Panc1 (cell line): ENCODE measurements around the gene DBR1. TPM values are rescaled to one million over a fixed set of nuclear protein-coding genes. Genes with fewer than 3 reads are reported as not detected.

Experiments used
- ATAC-seq: fragments of 200-7000 bp; cut with Tn5 transposase; 2 replicates; pipeline ENCODE4 v1.9.1; 2020; ENCODE audit warnings: mild to moderate bottlenecking, moderate library complexity
- BruUV-seq: library from RNA; stranded (reverse); fragments of 400-500 nt; replicated peaks from 2 replicates; lab custom pipeline; 2021; lab: Mats Ljungman, UMichigan
- CTCF ChIA-PET: fragments of 300-600 bp; sonication (Branson Sonifier 250); formaldehyde crosslinking; loops from one replicate; lab custom pipeline; 2022; ENCODE audit warnings: antibody characterized with exemption; lab: Charles Lee
- POLR2A ChIA-PET: fragments of 300-600 bp; sonication (Branson Sonifier 250); formaldehyde crosslinking; loops from one replicate; lab custom pipeline; 2022; ENCODE audit warnings: antibody characterized with exemption; lab: Charles Lee
- DNase-seq: peaks from one replicate; pipeline ENCODE4 v3.0.0-alpha.2; 2010; ENCODE audit warnings: low read depth, low spot score
- H3K27ac ChIP-seq: 2 replicates; pipeline ENCODE4 v1.5.1; 2011; ENCODE audit warnings: mild to moderate bottlenecking, low read length, inconsistent platforms
- H3K27me3 ChIP-seq: fragments of 200-500 bp; sonication (Bioruptor generic); 2 replicates; pipeline ENCODE4 v1.6.0; 2014; ENCODE audit warnings: low read length, inconsistent platforms; ENCODE audit not compliant: control insufficient read depth, insufficient read depth
- H3K36me3 ChIP-seq: fragments of 200-500 bp; sonication (Bioruptor generic); 2 replicates; pipeline ENCODE4 v1.5.1; 2014; ENCODE audit warnings: inconsistent platforms, mild to moderate bottlenecking, low read length, moderate library complexity; ENCODE audit not compliant: control insufficient read depth, insufficient read depth
- H3K4me1 ChIP-seq: 2 replicates; pipeline ENCODE4 v1.5.1; 2011; ENCODE audit warnings: inconsistent platforms, mild to moderate bottlenecking, low read length, moderate library complexity; ENCODE audit not compliant: control insufficient read depth, insufficient read depth
- H3K4me3 ChIP-seq, 2 experiments: 2 replicates each; pipeline ENCODE4 v1.5.1; 2011 to 2012; ENCODE audit warnings: low read depth in 2 of 2, low read length in 2 of 2, mild to moderate bottlenecking in 2 of 2, inconsistent platforms in 1 of 2, moderate library complexity in 1 of 2
- H3K9me3 ChIP-seq: fragments of 200-500 bp; sonication (Bioruptor generic); 2 replicates; pipeline ENCODE4 v1.5.1; 2014; ENCODE audit warnings: low read depth, mild to moderate bottlenecking, inconsistent platforms, low read length, moderate library complexity; ENCODE audit not compliant: control insufficient read depth, insufficient read depth
- POLR2AphosphoS5 ChIP-seq: IDR thresholded peaks from 2 replicates; pipeline ENCODE4 v1.6.1; 2012; ENCODE audit warnings: mild to moderate bottlenecking, low read depth, low read length, moderate library complexity
- SIN3A ChIP-seq: IDR thresholded peaks from 2 replicates; pipeline ENCODE4 v1.6.1; 2012; ENCODE audit warnings: low read depth, mild to moderate bottlenecking, low read length, moderate library complexity, borderline replicate concordance; ENCODE audit not compliant: insufficient read depth
- TCF7L2 ChIP-seq: IDR thresholded peaks from 2 replicates; pipeline ENCODE4 v1.6.1; 2011; ENCODE audit warnings: mild to moderate bottlenecking, low read depth, low read length, inconsistent platforms
- in situ Hi-C: cut with HindIII; loops from 2 replicates; pipeline ENCODE4 v1.10.0; 2016; ENCODE audit warnings: low sequenced_read_pairs, low pct_unique_long_range_greater_than_20kb
- intact Hi-C: fragments of 100-400 bp; cut with micrococcal nuclease; formaldehyde crosslinking; loops from one replicate; pipeline ENCODE4 v1.10.0; 2022; ENCODE audit not compliant: unreplicated experiment
- total RNA-seq: library from RNA; stranded (reverse); gene quantifications from one replicate; pipeline ENCODE4 v1.2.1, GENCODE V29; 2021; ENCODE audit not compliant: unreplicated experiment
- TF ChIP-seq, protein P1 (sequence below): fragments of 450-650 bp; IDR thresholded peaks from 2 replicates; pipeline ENCODE4 v1.5.1; 2017; ENCODE audit warnings: mild to moderate bottlenecking
- TF ChIP-seq, protein P2 (sequence below), 2 experiments: IDR thresholded peaks; 2 replicates each; pipeline ENCODE4 v1.6.1; 2011 to 2012; ENCODE audit warnings: low read depth in 2 of 2, control low read depth in 1 of 2, low read length in 1 of 2, mild to moderate bottlenecking in 1 of 2, moderate library complexity in 1 of 2; ENCODE audit not compliant: insufficient read depth in 1 of 2

The DBR1 gene
- total RNA-seq, 1 experiment from 2014 or later: 21.8 TPM

DNA sequence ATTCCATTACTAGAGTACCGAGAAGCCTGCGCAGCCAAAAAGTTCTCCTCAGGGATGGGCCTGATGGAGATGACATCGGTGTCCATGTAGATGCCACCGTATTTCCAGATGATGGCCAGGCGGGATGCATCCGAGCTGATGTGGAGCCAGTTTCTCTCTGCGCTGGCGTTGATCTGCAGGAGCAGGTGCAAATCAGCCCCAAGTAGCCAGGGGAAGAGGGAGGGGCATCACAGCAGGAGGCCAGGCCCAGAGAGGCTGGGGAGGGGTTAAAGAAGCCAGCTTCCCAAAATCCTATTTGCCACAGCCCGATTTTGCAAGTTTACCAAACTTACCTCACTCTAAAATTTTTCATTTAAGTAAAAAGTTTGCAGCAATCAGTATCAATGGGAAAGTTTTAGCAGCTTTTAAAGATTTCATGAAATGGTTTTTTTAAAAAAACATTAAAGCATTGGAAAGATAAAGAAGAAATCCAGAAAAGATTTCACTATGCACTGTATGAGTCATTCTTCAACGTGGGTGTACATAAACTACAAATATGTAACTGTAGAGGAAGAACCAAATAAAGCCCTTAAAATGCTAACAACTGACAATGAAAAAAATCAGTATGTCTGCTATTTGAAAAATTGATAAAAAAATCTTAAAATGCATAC is 49.9 kb downstream of the DBR1 start:
- ChIA-PET POLR2A (no interaction called here), CTCF (interaction anchor here (0.7 kb wide), 1 partner anchor 72 kb away, joined by 13 read pairs; no protein-coding TSS in a partner anchor)
- in situ Hi-C loops (no loop called here), intact Hi-C loops (no loop called here)
- H3K9me3 ChIP-seq: no peaks in the 10 kb centered on the region; the same call in 1 of the 2 replicates
- H3K4me3 ChIP-seq: no peak overlapping the region
- no TSS peak for BruUV-seq
- no peaks in the 10 kb centered on the region for H3K36me3 ChIP-seq
- no peak for ATAC-seq
- no peaks in the 10 kb centered on the region for H3K4me1 ChIP-seq
- no peaks in the 10 kb centered on the region for H3K27me3 ChIP-seq
- no peak overlapping the region for H3K27ac ChIP-seq
- no peak for DNase-seq
- TF ChIP-seq POLR2AphosphoS5 (no peak), TCF7L2 (no peak)

DNA sequence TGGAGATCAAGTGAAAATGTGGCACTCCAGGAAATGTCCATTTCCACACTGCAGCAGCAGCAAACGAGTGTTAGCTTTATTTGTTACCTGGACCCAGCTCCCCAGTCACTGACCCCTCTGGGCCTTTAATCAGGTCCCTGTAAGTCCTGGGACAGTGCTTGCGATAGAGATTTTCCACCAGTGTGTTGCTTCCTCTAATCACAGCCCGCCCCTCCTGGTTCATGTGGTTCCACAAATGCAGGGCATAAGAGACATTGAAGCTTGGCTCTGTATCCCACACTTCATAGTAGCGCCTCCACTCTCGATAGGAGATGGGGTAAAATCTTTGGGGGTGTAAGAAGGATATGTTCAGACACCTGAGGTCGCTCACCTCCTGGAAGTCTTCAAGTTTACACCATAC is 50.5 kb downstream of the DBR1 start:
- BruUV-seq: no TSS peak
- TF ChIP-seq, protein P1, sequence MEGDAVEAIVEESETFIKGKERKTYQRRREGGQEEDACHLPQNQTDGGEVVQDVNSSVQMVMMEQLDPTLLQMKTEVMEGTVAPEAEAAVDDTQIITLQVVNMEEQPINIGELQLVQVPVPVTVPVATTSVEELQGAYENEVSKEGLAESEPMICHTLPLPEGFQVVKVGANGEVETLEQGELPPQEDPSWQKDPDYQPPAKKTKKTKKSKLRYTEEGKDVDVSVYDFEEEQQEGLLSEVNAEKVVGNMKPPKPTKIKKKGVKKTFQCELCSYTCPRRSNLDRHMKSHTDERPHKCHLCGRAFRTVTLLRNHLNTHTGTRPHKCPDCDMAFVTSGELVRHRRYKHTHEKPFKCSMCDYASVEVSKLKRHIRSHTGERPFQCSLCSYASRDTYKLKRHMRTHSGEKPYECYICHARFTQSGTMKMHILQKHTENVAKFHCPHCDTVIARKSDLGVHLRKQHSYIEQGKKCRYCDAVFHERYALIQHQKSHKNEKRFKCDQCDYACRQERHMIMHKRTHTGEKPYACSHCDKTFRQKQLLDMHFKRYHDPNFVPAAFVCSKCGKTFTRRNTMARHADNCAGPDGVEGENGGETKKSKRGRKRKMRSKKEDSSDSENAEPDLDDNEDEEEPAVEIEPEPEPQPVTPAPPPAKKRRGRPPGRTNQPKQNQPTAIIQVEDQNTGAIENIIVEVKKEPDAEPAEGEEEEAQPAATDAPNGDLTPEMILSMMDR: no peak
- no peak for TF ChIP-seq SIN3A
- no peak for TF ChIP-seq POLR2AphosphoS5
- TF ChIP-seq TCF7L2: no peak
- TF ChIP-seq, protein P2, sequence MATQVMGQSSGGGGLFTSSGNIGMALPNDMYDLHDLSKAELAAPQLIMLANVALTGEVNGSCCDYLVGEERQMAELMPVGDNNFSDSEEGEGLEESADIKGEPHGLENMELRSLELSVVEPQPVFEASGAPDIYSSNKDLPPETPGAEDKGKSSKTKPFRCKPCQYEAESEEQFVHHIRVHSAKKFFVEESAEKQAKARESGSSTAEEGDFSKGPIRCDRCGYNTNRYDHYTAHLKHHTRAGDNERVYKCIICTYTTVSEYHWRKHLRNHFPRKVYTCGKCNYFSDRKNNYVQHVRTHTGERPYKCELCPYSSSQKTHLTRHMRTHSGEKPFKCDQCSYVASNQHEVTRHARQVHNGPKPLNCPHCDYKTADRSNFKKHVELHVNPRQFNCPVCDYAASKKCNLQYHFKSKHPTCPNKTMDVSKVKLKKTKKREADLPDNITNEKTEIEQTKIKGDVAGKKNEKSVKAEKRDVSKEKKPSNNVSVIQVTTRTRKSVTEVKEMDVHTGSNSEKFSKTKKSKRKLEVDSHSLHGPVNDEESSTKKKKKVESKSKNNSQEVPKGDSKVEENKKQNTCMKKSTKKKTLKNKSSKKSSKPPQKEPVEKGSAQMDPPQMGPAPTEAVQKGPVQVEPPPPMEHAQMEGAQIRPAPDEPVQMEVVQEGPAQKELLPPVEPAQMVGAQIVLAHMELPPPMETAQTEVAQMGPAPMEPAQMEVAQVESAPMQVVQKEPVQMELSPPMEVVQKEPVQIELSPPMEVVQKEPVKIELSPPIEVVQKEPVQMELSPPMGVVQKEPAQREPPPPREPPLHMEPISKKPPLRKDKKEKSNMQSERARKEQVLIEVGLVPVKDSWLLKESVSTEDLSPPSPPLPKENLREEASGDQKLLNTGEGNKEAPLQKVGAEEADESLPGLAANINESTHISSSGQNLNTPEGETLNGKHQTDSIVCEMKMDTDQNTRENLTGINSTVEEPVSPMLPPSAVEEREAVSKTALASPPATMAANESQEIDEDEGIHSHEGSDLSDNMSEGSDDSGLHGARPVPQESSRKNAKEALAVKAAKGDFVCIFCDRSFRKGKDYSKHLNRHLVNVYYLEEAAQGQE (IDR thresholded peaks at IDR 0.05; ENCODE audit: insufficient read depth in 1 of 2, low read depth in 2 of 2, low read length in 1 of 2): no peak
- Histone ChIP-seq H3K27ac (no peak overlapping the region), H3K4me3 (no peak overlapping the region), H3K36me3 (no peaks in the 10 kb centered on the region), H3K27me3 (no peaks in the 10 kb centered on the region), H3K9me3 (no peaks in the 10 kb centered on the region; the same call in 1 of the 2 replicates), H3K4me1 (no peaks in the 10 kb centered on the region)
- ChIA-PET POLR2A (no interaction called here), CTCF (no interaction called here)
- intact Hi-C loops: no loop called here
- in situ Hi-C loops: no loop called here
- ATAC-seq (no peak), DNase-seq (no peak)

DNA sequence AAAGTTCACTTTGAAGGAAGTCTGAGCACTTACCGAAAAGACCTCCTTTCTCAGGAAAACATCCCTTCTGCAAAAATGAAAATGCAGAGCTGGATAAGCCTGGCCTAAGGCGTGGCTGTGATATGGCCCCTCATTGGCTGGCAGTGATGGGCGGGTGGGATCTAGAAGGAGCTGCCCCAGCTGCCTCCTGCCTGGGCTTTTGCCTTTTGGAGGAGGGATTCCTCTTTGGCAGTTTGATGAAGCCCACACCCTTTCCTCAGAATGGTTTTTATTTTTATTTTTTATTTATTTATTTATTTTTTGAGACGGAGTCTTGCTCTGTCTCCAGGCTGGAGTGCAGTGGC is 55.3 kb downstream of the DBR1 start:
- in situ Hi-C loops (no loop called here), intact Hi-C loops (loop anchor here (1.0 kb wide), 1 partner anchor 51 kb away; no protein-coding TSS in a partner anchor)
- BruUV-seq: no TSS peak
- H3K4me1 ChIP-seq: peaks cover 5% of the 10 kb centered on the region
- H3K4me3 ChIP-seq: no peak overlapping the region
- TF ChIP-seq, protein P2 (IDR thresholded peaks at IDR 0.05; ENCODE audit: insufficient read depth in 1 of 2, low read depth in 2 of 2, low read length in 1 of 2): no peak
- TF ChIP-seq TCF7L2: no peak
- H3K9me3 ChIP-seq: no peaks in the 10 kb centered on the region; the same call in 1 of the 2 replicates
- no peak overlapping the region for H3K27ac ChIP-seq
- CTCF ChIA-PET: interaction anchor here (1.0 kb wide), 1 partner anchor 50 kb away, joined by 7 read pairs; no protein-coding TSS in a partner anchor
- ATAC-seq (no peak), DNase-seq (no peak)
- H3K27me3 ChIP-seq: no peaks in the 10 kb centered on the region
- no peaks in the 10 kb centered on the region; the same call in 1 of the 2 replicates for H3K36me3 ChIP-seq
- POLR2A ChIA-PET: interaction anchor here (0.6 kb wide), 1 partner anchor 41 kb away, joined by 5 read pairs; no protein-coding TSS in a partner anchor
